Upper lobe of left lung (tissue), 6 donors: ENCODE measurements around the gene C4orf54. TPM values are rescaled to one million over a fixed set of nuclear protein-coding genes. Genes with fewer than 3 reads are reported as not detected.

Experiments used
- ATAC-seq, 2 donors: fragments of 200-7000 bp; cut with Tn5 transposase; one replicate each; pipeline ENCODE4 v1.9.1; 2022; ENCODE audit warnings: mild to moderate bottlenecking in 2 of 2, moderate library complexity in 2 of 2; ENCODE audit not compliant: low FRiP score in 2 of 2
- DNase-seq, 2 donors: peaks; one replicate each; pipeline ENCODE4 v3.0.0-alpha.2; 2019 to 2020
- H3K27ac ChIP-seq, 4 donors: fragments of 200-600 bp; sonication (generic); one replicate each; pipeline ENCODE4 v1.5.1; 2016 to 2019
- H3K27me3 ChIP-seq, 4 donors: fragments of 200-600 bp; sonication (generic); one replicate each; pipeline ENCODE4 v1.5.1; 2017 to 2019
- H3K36me3 ChIP-seq, 4 donors: fragments of 200-600 bp; sonication (generic); one replicate each; pipeline ENCODE4 v1.5.1; 2016 to 2019
- H3K4me1 ChIP-seq, 4 donors: fragments of 200-600 bp; sonication (generic); one replicate each; pipeline ENCODE4 v1.5.1; 2018 to 2019
- H3K4me3 ChIP-seq, 4 donors: fragments of 200-600 bp; sonication (generic); one replicate each; pipeline ENCODE4 v1.5.1; 2017 to 2019; ENCODE audit warnings: mild to moderate bottlenecking in 2 of 4, moderate library complexity in 1 of 4
- H3K9me3 ChIP-seq, 4 donors: fragments of 200-600 bp; sonication (generic); one replicate each; pipeline ENCODE4 v1.5.1; 2018 to 2019
- EP300 ChIP-seq, 4 donors: sonication (generic); formaldehyde crosslinking; IDR thresholded peaks; one replicate each; pipeline ENCODE4 v1.5.1; 2017; ENCODE audit warnings: antibody characterized with exemption in 4 of 4, control low read depth in 2 of 4
- POLR2A ChIP-seq, 4 donors: fragments of 450-650 bp; IDR thresholded peaks; one replicate each; pipeline ENCODE4 v1.5.1; 2016 to 2017; ENCODE audit warnings: antibody characterized with exemption in 4 of 4, mild to moderate bottlenecking in 2 of 4
- POLR2AphosphoS5 ChIP-seq, 2 donors: sonication (generic); formaldehyde crosslinking; IDR thresholded peaks; one replicate each; pipeline ENCODE4 v1.5.1; 2017; ENCODE audit warnings: antibody characterized with exemption in 2 of 2
- WGBS, 2 donors: methylation state at CpG; one replicate each; pipeline ENCODE4 v1.1.5; 2017 to 2018; 5-methylcytosine and 5-hydroxymethylcytosine counted together
- total RNA-seq, 6 donors: library from RNA; depleted of rRNA in 4 of 6; stranded (reverse); fragments of >200 nt in 4 of 6; gene quantifications; one replicate each; pipeline versions ENCODE4 v1.1.0 to v1.2.1, GENCODE V29; 2016 to 2021
- TF ChIP-seq, protein P1 (sequence below), 6 experiments: fragments of 450-650 bp in 4 of 6; fragments of 200-600 bp in 2 of 6; sonication (generic) in 2 of 6; IDR thresholded peaks; one replicate each; pipeline ENCODE4 v1.5.1; 2016 to 2019; ENCODE audit warnings: antibody characterized with exemption in 6 of 6
- donor health status: DM: no; HTN: no; CAD: no; lungs with moderate emphysema.
- donor health status: DM: no; HTN: yes; CAD: no; lungs with severe emphysema.

Gene C4orf54
- total RNA-seq, 6 donors from 2014 or later: 0.03 TPM; not detected in 4

DNA sequence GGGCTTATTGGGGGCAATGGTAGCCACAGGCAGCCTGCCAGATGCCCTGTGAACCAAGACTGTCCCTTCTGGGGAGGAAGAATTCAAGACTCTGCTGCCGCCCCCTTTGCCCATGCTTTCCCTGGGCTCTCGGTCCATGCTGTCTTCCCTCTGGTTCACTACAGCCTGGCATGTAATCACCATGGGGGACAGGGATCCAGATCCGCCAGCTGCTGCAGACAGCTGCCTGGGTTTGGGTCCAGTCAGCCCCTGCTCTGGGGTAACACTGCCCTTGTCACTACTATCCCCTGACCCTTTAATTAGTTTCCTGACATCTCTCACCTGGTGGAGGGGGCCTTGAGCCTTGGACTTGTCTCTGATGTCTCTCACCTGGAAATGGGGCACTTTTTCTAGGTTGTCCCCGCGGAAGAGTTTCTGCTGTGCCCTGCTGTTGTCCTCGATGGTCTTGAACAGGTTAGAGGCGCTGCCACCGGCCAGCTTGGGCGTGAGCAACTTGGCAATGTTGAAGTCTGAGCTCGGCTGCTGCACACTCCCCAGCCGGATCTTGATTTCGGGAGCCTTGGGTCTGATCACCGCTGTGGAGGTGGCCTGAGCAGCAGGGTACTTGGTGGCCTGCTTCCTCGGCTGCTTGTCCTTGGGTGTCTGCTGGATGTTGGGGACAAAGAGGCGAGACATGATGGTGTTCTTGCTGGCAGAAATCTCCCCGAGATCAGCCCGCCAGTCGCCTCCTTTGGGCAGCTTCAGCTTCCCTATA lies 6.4 kb downstream of the C4orf54 start:
- WGBS, 2 donors: 90 to 95% methylated on average over 13 to 18 of the region's 18 CpGs
- H3K27me3 ChIP-seq: no peaks in the 10 kb centered on the region
- no peak overlapping the region for H3K4me3 ChIP-seq
- H3K27ac ChIP-seq: no peak overlapping the region
- no peak for TF ChIP-seq POLR2A (IDR thresholded peaks at IDR 0.05)
- no peak for TF ChIP-seq POLR2AphosphoS5 (IDR thresholded peaks at IDR 0.05)
- no peak for TF ChIP-seq EP300 (IDR thresholded peaks at IDR 0.05)
- TF ChIP-seq, protein P1, sequence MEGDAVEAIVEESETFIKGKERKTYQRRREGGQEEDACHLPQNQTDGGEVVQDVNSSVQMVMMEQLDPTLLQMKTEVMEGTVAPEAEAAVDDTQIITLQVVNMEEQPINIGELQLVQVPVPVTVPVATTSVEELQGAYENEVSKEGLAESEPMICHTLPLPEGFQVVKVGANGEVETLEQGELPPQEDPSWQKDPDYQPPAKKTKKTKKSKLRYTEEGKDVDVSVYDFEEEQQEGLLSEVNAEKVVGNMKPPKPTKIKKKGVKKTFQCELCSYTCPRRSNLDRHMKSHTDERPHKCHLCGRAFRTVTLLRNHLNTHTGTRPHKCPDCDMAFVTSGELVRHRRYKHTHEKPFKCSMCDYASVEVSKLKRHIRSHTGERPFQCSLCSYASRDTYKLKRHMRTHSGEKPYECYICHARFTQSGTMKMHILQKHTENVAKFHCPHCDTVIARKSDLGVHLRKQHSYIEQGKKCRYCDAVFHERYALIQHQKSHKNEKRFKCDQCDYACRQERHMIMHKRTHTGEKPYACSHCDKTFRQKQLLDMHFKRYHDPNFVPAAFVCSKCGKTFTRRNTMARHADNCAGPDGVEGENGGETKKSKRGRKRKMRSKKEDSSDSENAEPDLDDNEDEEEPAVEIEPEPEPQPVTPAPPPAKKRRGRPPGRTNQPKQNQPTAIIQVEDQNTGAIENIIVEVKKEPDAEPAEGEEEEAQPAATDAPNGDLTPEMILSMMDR (IDR thresholded peaks at IDR 0.05): no peak
- peaks cover 0 to 4% (median 0%) of the 10 kb centered on the region in 4 donors for H3K4me1 ChIP-seq
- H3K36me3 ChIP-seq: no peaks in the 10 kb centered on the region
- H3K9me3 ChIP-seq: no peaks in the 10 kb centered on the region
- ATAC-seq (no peak), DNase-seq (peak in 1 of 2 donors; percentile 43)

DNA sequence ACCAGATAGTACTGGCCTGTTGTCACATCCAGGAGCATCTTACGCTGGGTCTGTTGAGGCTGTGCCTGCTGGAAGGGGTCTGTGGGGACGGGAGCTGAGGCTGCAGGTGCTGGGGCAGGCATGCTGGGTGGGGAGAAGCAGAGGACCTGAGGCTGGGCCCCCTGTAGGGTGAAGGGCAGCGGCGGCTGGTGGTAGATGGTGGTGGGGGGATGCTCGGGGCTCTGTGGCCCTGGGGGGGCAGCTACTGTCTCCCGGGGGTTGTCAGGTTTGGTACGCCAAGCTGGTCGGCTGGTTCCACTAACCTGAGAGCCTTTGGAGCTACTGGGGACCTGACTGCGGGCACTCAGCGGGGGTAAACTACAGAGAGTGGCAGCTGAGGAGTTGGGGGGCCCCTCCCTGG lies 7.8 kb downstream of the C4orf54 start:
- no peak for DNase-seq
- no peak for ATAC-seq
- H3K4me1 ChIP-seq: no peaks in the 10 kb centered on the region
- H3K36me3 ChIP-seq: no peaks in the 10 kb centered on the region
- H3K27me3 ChIP-seq: no peaks in the 10 kb centered on the region
- WGBS, 2 donors: 90 to 92% methylated on average over 7 to 10 of the region's 10 CpGs
- H3K27ac ChIP-seq: no peak overlapping the region
- no peak overlapping the region for H3K4me3 ChIP-seq
- TF ChIP-seq, protein P1 (IDR thresholded peaks at IDR 0.05): no peak
- TF ChIP-seq EP300 (IDR thresholded peaks at IDR 0.05) (no peak), POLR2AphosphoS5 (IDR thresholded peaks at IDR 0.05) (no peak), POLR2A (IDR thresholded peaks at IDR 0.05) (no peak)
- H3K9me3 ChIP-seq: no peaks in the 10 kb centered on the region

DNA sequence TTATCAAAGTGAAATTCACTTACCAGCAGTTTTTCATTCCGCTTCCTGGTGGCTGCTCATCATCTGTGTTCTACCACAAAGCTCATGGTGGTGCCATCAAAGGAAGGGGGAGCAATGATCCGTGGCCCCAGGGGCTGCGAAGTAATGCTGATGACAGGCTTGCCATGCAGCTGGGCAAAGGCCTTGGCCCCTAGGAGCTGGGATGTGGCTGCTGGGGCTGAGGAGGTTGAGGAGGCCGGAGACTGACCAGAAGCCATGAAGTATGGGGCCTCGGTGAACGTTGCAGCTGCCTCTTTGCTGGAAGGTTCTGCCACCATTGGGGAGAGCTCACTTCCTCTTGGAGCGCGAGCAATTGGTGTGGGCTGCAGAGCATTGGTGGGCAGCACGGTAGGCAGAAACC lies 8.4 kb downstream of the C4orf54 start:
- DNase-seq: no peak
- WGBS, 2 donors: 90 to 96% methylated on average over 6 to 9 of the region's 9 CpGs
- Histone ChIP-seq H3K4me3 (no peak overlapping the region), H3K4me1 (no peaks in the 10 kb centered on the region), H3K27ac (no peak overlapping the region), H3K36me3 (no peaks in the 10 kb centered on the region), H3K9me3 (no peaks in the 10 kb centered on the region), H3K27me3 (no peaks in the 10 kb centered on the region)
- no peak for ATAC-seq
- no peak for TF ChIP-seq EP300 (IDR thresholded peaks at IDR 0.05)
- no peak for TF ChIP-seq POLR2A (IDR thresholded peaks at IDR 0.05)
- TF ChIP-seq POLR2AphosphoS5 (IDR thresholded peaks at IDR 0.05): no peak

DNA sequence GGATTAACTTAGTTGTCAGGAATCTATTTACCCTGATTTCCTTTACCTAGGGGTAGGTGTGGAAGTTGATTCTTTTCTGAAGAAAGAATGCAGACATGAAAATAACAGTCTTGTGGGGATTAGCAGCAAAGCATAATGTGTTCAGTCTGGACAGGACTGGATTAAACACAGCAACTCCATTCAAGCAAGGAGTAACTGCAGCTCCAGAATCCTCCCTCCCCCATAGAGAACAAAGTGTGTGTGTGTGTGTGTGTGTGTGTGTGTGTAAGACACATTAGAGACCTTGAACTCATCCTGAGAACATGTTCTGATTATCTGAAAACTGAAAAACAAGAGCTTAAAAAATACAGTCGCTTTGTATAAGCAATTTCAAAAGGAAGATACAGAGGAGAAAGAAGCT lies 9.3 kb downstream of the C4orf54 start:
- no peak for TF ChIP-seq POLR2A (IDR thresholded peaks at IDR 0.05)
- TF ChIP-seq EP300 (IDR thresholded peaks at IDR 0.05): no peak
- TF ChIP-seq POLR2AphosphoS5 (IDR thresholded peaks at IDR 0.05): no peak
- TF ChIP-seq, protein P1 (IDR thresholded peaks at IDR 0.05): no peak
- no peak overlapping the region for H3K27ac ChIP-seq
- H3K36me3 ChIP-seq: no peaks in the 10 kb centered on the region
- DNase-seq (no peak), ATAC-seq (no peak)
- H3K4me1 ChIP-seq: no peaks in the 10 kb centered on the region
- no peaks in the 10 kb centered on the region for H3K27me3 ChIP-seq
- H3K4me3 ChIP-seq: no peak overlapping the region
- 77 to 84% methylated on average over 1 of the region's 1 CpG for WGBS, 2 donors
- no peaks in the 10 kb centered on the region for H3K9me3 ChIP-seq

DNA sequence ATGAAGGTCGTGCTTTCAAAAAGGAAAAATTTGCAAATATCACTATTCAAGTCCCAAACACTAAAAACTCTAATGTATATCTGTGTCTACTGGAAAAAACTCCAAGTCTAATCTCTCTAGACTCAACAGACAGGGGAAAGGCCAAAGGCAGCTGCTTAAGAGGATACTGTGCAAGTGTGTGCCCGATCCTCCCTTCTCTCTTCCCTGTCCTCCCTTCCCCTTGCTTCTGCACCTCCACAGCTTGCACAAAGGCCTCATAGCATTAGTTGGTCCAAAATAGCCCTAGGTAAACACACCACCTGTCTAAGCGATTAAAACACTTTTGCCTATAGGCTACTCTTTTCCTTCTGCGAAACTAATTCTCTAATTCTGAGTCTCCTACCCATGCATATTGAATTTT lies 10.6 kb downstream of the C4orf54 start:
- H3K27ac ChIP-seq: no peak overlapping the region
- WGBS, 2 donors: 87% methylated on average over 4 of the region's 4 CpGs
- no peak overlapping the region for H3K4me3 ChIP-seq
- no peaks in the 10 kb centered on the region for H3K27me3 ChIP-seq
- TF ChIP-seq POLR2AphosphoS5 (IDR thresholded peaks at IDR 0.05) (no peak), EP300 (IDR thresholded peaks at IDR 0.05) (no peak), POLR2A (IDR thresholded peaks at IDR 0.05) (no peak)
- H3K9me3 ChIP-seq: no peaks in the 10 kb centered on the region
- no peak for DNase-seq
- H3K4me1 ChIP-seq: no peaks in the 10 kb centered on the region
- H3K36me3 ChIP-seq: no peaks in the 10 kb centered on the region
- ATAC-seq: no peak

DNA sequence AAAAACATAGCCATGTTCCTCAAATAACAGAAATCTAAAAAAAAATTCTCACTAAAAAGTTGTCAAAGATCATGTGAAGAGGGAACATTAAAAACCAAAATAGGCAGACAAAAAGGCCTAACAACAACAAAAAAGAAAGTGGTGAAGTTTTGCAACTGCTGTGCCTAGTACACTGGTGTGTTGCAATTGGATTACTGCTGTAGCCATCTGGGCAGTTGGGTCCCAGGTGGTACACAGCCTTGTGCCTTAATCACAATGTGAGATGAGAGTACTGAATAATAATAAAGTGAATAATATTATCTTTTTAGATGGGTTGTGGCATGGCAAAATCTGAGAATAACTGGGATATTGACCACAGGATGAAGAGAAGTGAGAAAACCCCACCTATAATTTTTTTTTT lies 12.0 kb downstream of the C4orf54 start:
- Histone ChIP-seq H3K36me3 (no peaks in the 10 kb centered on the region), H3K4me3 (no peak overlapping the region), H3K27me3 (no peaks in the 10 kb centered on the region), H3K9me3 (no peaks in the 10 kb centered on the region), H3K4me1 (no peaks in the 10 kb centered on the region), H3K27ac (no peak overlapping the region)
- no peak for TF ChIP-seq POLR2AphosphoS5 (IDR thresholded peaks at IDR 0.05)
- TF ChIP-seq, protein P1 (IDR thresholded peaks at IDR 0.05): no peak
- no peak for TF ChIP-seq POLR2A (IDR thresholded peaks at IDR 0.05)
- no peak for TF ChIP-seq EP300 (IDR thresholded peaks at IDR 0.05)
- DNase-seq (no peak), ATAC-seq (no peak)
